ENCODE measurements around the gene CTNNA3. TPM values are rescaled to one million over a fixed set of nuclear protein-coding genes. Genes with fewer than 3 reads are reported as not detected.

The CTNNA3 gene
- total and polyA plus RNA-seq, 4 donors = 0.16 to 2.4 (median 1.4) TPM

GRCh38 chr10:67242528-67242927, 453.5 kb downstream of the CTNNA3 start:
- H3K4me3 ChIP-seq (ENCODE audit: low read depth in 1 of 3, low read length in 3 of 3) = no peak overlapping the region
- no peak for DNase-seq (ENCODE audit: low spot score)
- H3K9ac ChIP-seq (ENCODE audit: low read depth in 1 of 2, low read length in 2 of 2) = no peak overlapping the region
- 39% methylated on average over 3 of the region's 3 CpGs for WGBS
- H3K9me3 ChIP-seq (ENCODE audit: control insufficient read depth in 4 of 4, low read length in 3 of 4) = no peaks in the 10 kb centered on the region
- no peaks in the 10 kb centered on the region for H3K27me3 ChIP-seq (ENCODE audit: control insufficient read depth in 4 of 4, insufficient read depth in 4 of 4, low read length in 3 of 4)
- H3K27ac ChIP-seq (ENCODE audit: low read depth in 1 of 2, low read length in 2 of 2) = peak overlapping the region in 1 of 2 donors; percentile 4
- no peaks in the 10 kb centered on the region for H3K36me3 ChIP-seq (ENCODE audit: control insufficient read depth in 4 of 4, insufficient read depth in 3 of 4, low read depth in 1 of 4, low read length in 3 of 4)
- TF ChIP-seq, protein P1, sequence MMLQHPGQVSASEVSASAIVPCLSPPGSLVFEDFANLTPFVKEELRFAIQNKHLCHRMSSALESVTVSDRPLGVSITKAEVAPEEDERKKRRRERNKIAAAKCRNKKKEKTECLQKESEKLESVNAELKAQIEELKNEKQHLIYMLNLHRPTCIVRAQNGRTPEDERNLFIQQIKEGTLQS (IDR thresholded peaks at IDR 0.05) = no peak
- TF ChIP-seq SP1 (IDR thresholded peaks at IDR 0.05) = no peak
- peaks cover 2 to 29% (median 23%) of the 10 kb centered on the region in 4 donors for H3K4me1 ChIP-seq (ENCODE audit: control insufficient read depth in 4 of 4, insufficient read depth in 4 of 4, low read length in 3 of 4)

- 8% methylated on average over 1 of the region's 1 CpG for WGBS
- H3K36me3 ChIP-seq (ENCODE audit: control insufficient read depth in 4 of 4, insufficient read depth in 3 of 4, low read depth in 1 of 4, low read length in 3 of 4) = no peaks in the 10 kb centered on the region
- TF ChIP-seq SP1 (IDR thresholded peaks at IDR 0.05) (peak; percentile 74), JUND (IDR thresholded peaks at IDR 0.05) (peak; percentile 45 to 68), ZBTB33 (IDR thresholded peaks at IDR 0.05) (no peak), HNF4A (conservative IDR thresholded peaks at IDR 0.05) (peak; percentile 87 to 91), RAD21 (IDR thresholded peaks at IDR 0.05) (peak; percentile 26 to 37), EGR1 (IDR thresholded peaks at IDR 0.05; ENCODE audit: low read depth in 2 of 2) (no peak), CTCF (IDR thresholded peaks at IDR 0.05; ENCODE audit: low read depth, low read length, missing input control) (no peak), GABPA (IDR thresholded peaks at IDR 0.05 in 1 of 2, conservative IDR thresholded peaks at IDR 0.05 in 1 of 2) (no peak), HNF4G (IDR thresholded peaks at IDR 0.05) (peak; percentile 58), NR2F2 (IDR thresholded peaks at IDR 0.05) (no peak), TAF1 (conservative IDR thresholded peaks at IDR 0.05) (no peak), RXRA (IDR thresholded peaks at IDR 0.05) (peak; percentile 49 to 60), YY1 (IDR thresholded peaks at IDR 0.05) (peak; percentile 51), FOXA2 (IDR thresholded peaks at IDR 0.05) (peak; percentile 74), FOXA1 (IDR thresholded peaks at IDR 0.05) (peak; percentile 50)
- TF ChIP-seq, protein P2, sequence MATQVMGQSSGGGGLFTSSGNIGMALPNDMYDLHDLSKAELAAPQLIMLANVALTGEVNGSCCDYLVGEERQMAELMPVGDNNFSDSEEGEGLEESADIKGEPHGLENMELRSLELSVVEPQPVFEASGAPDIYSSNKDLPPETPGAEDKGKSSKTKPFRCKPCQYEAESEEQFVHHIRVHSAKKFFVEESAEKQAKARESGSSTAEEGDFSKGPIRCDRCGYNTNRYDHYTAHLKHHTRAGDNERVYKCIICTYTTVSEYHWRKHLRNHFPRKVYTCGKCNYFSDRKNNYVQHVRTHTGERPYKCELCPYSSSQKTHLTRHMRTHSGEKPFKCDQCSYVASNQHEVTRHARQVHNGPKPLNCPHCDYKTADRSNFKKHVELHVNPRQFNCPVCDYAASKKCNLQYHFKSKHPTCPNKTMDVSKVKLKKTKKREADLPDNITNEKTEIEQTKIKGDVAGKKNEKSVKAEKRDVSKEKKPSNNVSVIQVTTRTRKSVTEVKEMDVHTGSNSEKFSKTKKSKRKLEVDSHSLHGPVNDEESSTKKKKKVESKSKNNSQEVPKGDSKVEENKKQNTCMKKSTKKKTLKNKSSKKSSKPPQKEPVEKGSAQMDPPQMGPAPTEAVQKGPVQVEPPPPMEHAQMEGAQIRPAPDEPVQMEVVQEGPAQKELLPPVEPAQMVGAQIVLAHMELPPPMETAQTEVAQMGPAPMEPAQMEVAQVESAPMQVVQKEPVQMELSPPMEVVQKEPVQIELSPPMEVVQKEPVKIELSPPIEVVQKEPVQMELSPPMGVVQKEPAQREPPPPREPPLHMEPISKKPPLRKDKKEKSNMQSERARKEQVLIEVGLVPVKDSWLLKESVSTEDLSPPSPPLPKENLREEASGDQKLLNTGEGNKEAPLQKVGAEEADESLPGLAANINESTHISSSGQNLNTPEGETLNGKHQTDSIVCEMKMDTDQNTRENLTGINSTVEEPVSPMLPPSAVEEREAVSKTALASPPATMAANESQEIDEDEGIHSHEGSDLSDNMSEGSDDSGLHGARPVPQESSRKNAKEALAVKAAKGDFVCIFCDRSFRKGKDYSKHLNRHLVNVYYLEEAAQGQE (IDR thresholded peaks at IDR 0.05) = no peak
- TF ChIP-seq, protein P1 (IDR thresholded peaks at IDR 0.05) = no peak
- TF ChIP-seq, protein P3, sequence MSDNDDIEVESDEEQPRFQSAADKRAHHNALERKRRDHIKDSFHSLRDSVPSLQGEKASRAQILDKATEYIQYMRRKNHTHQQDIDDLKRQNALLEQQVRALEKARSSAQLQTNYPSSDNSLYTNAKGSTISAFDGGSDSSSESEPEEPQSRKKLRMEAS (IDR thresholded peaks at IDR 0.05) = no peak
- no peak for DNase-seq (ENCODE audit: low spot score)
- peaks cover 2 to 29% (median 23%) of the 10 kb centered on the region in 4 donors for H3K4me1 ChIP-seq (ENCODE audit: control insufficient read depth in 4 of 4, insufficient read depth in 4 of 4, low read length in 3 of 4)
- no peaks in the 10 kb centered on the region for H3K9me3 ChIP-seq (ENCODE audit: control insufficient read depth in 4 of 4, low read length in 3 of 4)
- peak overlapping the region in 1 of 2 donors; percentile 66 for H3K27ac ChIP-seq (ENCODE audit: low read depth in 1 of 2, low read length in 2 of 2)
- no peaks in the 10 kb centered on the region for H3K27me3 ChIP-seq (ENCODE audit: control insufficient read depth in 4 of 4, insufficient read depth in 4 of 4, low read length in 3 of 4)
- no peak overlapping the region for H3K9ac ChIP-seq (ENCODE audit: low read depth in 1 of 2, low read length in 2 of 2)
- H3K4me3 ChIP-seq (ENCODE audit: low read depth in 1 of 3, low read length in 3 of 3) = no peak overlapping the region
Measured at GRCh38 chr10:67241451-67241850, 454.5 kb downstream of the CTNNA3 start.
